Suppressor macrophage (primary cell): Measurements from ENCODE around the gene PRPF40A.

ENCODE experiments used
- DNase-seq, 4 experiments: peaks; one replicate each; pipeline ENCODE4 v3.0.0-alpha.2; 2020 to 2022

Gene PRPF40A

GRCh38 chr2:152649997-152650396, 67.3 kb downstream of the PRPF40A start:
- DNase-seq: no peak

GRCh38 chr2:152648336-152648735, 68.9 kb downstream of the PRPF40A start:
- DNase-seq: peak in 1 of 4 experiments; percentile 15

DNA sequence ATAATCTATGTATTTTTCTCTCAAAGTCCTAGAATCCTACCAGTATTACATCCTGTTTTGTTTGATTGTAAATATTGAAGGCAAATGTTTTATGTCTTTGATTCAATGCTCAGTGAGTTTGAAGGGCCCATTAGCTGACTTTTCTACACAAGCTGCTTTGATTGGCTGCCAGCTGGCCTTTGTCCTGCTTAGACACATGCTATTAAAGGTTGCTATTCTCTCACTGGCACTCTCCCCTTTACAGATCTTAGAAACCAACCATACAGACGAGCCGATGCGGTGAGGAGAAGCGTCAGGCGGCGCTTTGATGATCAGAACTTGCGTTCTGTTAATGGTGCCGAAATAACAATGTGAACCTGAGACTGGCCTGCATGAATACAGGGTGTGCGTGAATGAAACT, 69.7 kb downstream of the PRPF40A start:
- DNase-seq: no peak

GRCh38 chr2:152646775-152647174, 70.5 kb downstream of the PRPF40A start:
- no peak for DNase-seq

DNA sequence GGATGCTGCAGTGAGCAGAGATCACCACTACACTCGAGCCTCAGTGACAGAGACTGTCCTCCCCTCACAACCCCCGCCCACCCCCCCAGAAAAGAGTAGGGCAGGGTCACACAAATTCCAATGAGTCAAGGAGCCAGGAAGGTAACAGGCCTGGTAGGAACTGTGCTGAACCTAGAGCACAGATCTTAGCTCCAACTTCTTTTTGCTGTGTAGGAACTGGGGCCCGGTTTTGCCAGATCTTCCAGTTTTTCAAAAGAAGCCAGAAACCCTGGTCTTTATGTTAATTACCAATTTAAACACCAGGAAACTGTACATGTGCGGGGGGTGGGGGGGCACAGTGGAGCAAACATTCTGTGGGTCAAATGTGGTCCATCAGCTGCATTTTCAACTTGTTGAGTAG, 71.0 kb downstream of the PRPF40A start:
- no peak for DNase-seq

DNA sequence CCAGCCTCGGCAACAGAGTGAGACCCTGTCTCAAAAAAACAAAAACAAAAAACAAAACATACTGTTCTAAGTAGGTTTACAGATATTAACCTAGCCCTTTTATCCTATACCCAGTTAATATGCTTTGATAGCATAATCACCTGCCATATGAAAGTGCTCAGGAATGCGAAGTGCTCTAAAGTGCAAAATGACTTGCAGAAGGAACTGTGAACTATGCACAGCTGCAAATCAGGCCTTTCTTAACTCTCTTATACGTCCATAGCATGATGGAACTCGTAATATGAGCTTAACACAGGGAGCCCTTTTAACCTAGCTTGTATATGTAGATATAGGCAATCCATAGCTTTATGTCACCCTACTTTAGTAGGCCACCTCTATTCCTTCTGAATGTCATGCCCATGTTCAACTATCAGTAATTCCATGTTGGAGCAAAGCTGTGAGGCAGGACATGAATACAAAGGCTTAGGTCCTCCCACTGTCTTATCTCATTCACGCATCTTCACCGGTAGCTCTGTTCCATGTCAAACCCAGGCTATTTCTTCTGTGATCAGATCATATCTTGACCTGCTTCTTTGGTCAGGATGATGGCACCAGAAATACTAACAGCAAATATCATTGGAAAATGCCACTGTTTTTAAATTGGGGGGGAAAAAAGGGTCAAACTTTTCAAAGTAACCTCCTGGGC, 72.9 kb downstream of the PRPF40A start:
- no peak for DNase-seq

GRCh38 chr2:152638590-152638989, 78.7 kb downstream of the PRPF40A start:
- no peak for DNase-seq

DNA sequence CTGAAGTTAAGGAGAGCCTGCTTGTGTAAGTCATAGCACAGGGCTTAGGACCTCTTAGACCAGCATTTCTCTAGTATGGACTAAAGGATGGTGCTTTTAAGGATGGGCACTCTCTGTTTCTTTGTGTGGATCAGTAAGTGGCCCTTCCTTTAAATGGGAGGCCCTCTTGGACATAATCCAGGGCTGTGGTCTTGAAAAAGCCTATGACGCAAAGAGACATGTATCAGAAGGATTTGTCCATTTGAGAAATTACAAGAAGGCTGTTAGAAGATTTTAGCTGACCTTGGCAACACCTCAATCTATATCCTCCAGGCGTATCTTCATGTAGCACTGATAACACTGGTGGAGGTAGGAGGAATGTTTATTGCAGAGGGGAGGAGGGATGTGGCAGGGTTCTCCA, 79.2 kb downstream of the PRPF40A start:
- DNase-seq: no peak

- no peak for DNase-seq
Observed at GRCh38 chr2:152637251-152637650, 80.0 kb downstream of the PRPF40A start.

DNA sequence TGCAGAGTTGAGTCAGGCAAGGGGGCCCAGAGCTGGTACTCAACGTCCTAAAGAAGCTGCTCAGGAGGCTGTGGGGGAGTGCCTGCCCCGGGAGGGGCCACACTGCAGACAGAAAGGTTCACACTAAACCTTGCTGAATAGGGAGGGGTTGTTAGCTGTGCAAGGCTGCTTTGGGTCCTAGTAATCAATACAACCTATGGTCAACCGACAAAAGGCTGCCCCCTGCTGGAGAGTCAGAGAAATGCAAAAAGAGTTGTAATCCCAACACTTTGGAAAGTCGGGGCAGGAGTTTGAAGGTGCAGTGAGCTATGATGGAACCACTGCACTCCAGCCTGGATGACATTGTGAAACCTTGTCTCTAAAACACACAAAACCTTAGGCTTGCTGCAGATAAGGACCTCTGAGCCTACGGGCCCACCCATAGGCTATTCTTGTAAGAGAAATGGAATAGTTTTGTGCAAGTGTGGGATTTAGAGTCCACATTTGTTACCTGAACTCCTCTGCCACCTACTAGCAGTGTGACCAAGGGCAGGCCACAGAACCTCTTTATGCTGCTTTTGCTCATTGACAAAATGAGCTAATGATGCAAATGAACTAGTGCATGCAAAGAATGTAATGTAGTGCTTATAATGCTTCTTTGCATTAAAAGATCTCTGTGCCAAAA, 81.5 kb downstream of the PRPF40A start:
- peak; percentile 63 to 77 (median 74) for DNase-seq

- DNase-seq: no peak
Observed at GRCh38 chr2:152632736-152633135, 84.5 kb downstream of the PRPF40A start.

- no peak for DNase-seq
Observed at GRCh38 chr2:152630466-152630865, 86.8 kb downstream of the PRPF40A start.

- DNase-seq: no peak
Observed at GRCh38 chr2:152629202-152629601, 88.1 kb downstream of the PRPF40A start.

- peak; percentile 24 to 70 (median 48) for DNase-seq
Observed at GRCh38 chr2:152627351-152627957, 89.8 kb downstream of the PRPF40A start.

DNA sequence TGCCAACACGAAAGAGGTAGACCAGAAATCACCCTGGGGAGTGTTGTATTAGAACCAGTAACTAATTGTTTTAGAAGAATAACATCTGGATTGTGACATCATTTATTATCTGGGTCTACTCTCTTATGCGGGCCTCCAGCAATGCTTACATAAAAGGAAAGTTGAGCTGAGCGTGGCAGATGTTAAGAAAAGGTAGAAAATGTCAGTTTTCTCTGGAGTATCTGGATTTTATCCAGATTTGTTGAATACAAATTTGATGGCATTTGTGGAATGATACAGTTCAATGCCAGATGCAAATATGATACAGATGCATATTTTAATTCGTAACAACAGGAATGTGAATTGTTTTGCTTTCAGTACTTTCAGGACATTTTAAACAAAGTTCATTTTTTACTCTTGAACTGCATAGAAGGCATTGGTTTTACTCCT, 90.3 kb downstream of the PRPF40A start:
- DNase-seq: no peak

- no peak for DNase-seq
Observed at GRCh38 chr2:152624805-152625204, 92.5 kb downstream of the PRPF40A start.

- DNase-seq: peak in 2 of 4 experiments; percentile 16 to 45
Observed at GRCh38 chr2:152623775-152624174, 93.5 kb downstream of the PRPF40A start.

- DNase-seq: no peak
Observed at GRCh38 chr2:152623076-152623740, 94.1 kb downstream of the PRPF40A start.

DNA sequence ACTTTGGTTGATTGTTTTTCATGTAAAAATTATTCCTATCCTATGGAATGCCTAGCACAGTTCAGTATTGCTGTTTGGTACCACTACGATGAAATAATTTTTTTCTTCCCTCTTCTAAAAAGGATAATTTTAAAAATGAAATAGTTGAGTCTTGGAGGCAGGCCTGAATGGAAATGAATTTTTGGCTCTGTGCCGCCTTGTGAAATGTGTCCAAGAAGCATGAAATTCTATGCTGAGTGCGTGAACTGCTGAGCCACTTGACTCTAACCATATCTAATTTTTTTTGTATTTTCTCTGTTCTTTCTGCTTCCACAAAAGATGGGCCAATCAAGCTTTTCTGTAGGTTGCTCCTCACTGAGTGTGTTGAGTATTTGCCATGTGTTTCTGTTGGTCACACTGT, 95.0 kb downstream of the PRPF40A start:
- DNase-seq: no peak

GRCh38 chr2:152620985-152621384, 96.3 kb downstream of the PRPF40A start:
- DNase-seq: no peak

- DNase-seq: no peak
Observed at GRCh38 chr2:152620208-152620607, 97.1 kb downstream of the PRPF40A start.

GRCh38 chr2:152618193-152618564, 99.1 kb downstream of the PRPF40A start:
- no peak for DNase-seq

DNA sequence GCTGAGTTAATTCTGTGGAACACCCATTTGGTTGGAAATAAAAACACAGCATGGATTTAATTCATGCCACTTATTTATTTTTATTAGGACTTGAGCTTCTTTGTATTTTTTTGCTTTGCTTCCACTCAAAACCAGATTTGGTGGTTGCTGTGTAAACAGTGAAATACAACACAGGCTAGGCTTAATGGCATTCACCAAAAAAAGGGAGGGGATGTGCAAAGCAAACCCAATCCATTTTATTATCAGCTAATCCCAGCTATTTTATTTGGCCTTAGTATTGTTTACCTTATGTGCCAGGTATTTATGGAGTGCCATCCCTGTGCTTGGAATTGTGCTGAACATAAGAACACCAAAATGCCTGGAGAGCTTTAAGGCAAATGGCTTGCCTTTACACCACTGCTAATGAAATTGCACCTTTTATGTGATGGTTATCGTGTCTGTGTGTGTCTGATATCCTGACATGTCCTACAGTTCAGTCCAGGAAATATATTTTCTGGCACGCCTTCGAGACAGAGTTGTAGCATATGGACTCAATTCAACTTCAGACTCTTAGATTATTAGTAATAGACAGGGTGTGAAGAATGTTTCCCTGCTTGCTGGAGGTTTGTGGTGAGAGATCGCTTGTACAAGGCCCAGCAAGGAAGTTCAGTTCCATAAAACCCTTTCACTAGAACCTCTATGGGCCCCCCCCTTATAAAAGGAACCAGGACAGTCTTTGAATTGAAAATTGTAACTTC, 99.6 kb downstream of the PRPF40A start:
- no peak for DNase-seq
